ENCODE results near the gene GPR162.

The GPR162 gene

GRCh38 chr12:6816598-6816997 is 5.0 kb upstream of the GPR162 start:
- H3K4me3 ChIP-seq (ENCODE audit: low read depth, low read length), result no peak overlapping the region
- TF ChIP-seq CTCF (IDR thresholded peaks at IDR 0.05; ENCODE audit: low read depth, low read length, missing control alignments), result no peak
- in situ Hi-C loops (cut with HindIII; ENCODE audit: low sequenced_read_pairs), result no loop called here
- DNase-seq (ENCODE audit: low read depth), result no peak

- TF ChIP-seq CTCF (IDR thresholded peaks at IDR 0.05; ENCODE audit: low read depth, low read length, missing control alignments), result no peak
- in situ Hi-C loops (cut with HindIII; ENCODE audit: low sequenced_read_pairs), result no loop called here
- no peak for DNase-seq (ENCODE audit: low read depth)
- no peak overlapping the region for H3K4me3 ChIP-seq (ENCODE audit: low read depth, low read length)
These were observed 4.5 kb upstream of the GPR162 start for GRCh38 chr12:6817098-6817497.

- no peak for DNase-seq (ENCODE audit: low read depth)
- in situ Hi-C loops (cut with HindIII; ENCODE audit: low sequenced_read_pairs), result no loop called here
- H3K4me3 ChIP-seq (ENCODE audit: low read depth, low read length), result no peak overlapping the region
- no peak for TF ChIP-seq CTCF (IDR thresholded peaks at IDR 0.05; ENCODE audit: low read depth, low read length, missing control alignments)
These were observed 3.9 kb upstream of the GPR162 start for GRCh38 chr12:6817662-6818157.

GRCh38 chr12:6818222-6818621 is 3.4 kb upstream of the GPR162 start:
- DNase-seq (ENCODE audit: low read depth), result no peak
- no peak overlapping the region for H3K4me3 ChIP-seq (ENCODE audit: low read depth, low read length)
- in situ Hi-C loops (cut with HindIII; ENCODE audit: low sequenced_read_pairs), result no loop called here
- TF ChIP-seq CTCF (IDR thresholded peaks at IDR 0.05; ENCODE audit: low read depth, low read length, missing control alignments), result no peak

- no peak for TF ChIP-seq CTCF (IDR thresholded peaks at IDR 0.05; ENCODE audit: low read depth, low read length, missing control alignments)
- no peak overlapping the region for H3K4me3 ChIP-seq (ENCODE audit: low read depth, low read length)
- no peak for DNase-seq (ENCODE audit: low read depth)
- in situ Hi-C loops (cut with HindIII; ENCODE audit: low sequenced_read_pairs), result no loop called here
These were observed 3.0 kb upstream of the GPR162 start for GRCh38 chr12:6818645-6819044.

GRCh38 chr12:6819106-6820030 is 2.3 kb upstream of the GPR162 start:
- in situ Hi-C loops (cut with HindIII; ENCODE audit: low sequenced_read_pairs), result no loop called here
- DNase-seq (ENCODE audit: low read depth), result no peak
- no peak overlapping the region for H3K4me3 ChIP-seq (ENCODE audit: low read depth, low read length)
- TF ChIP-seq CTCF (IDR thresholded peaks at IDR 0.05; ENCODE audit: low read depth, low read length, missing control alignments), result no peak
